GM12891 (cell line): ENCODE measurements around the gene KIAA0825.

Experiments
- POLR2A ChIP-seq: IDR thresholded peaks from 2 replicates; pipeline ENCODE4 v1.6.1; 2011; ENCODE audit warnings: low read depth, low read length, control low read depth
- POLR2AphosphoS5 ChIP-seq: IDR thresholded peaks from 2 replicates; pipeline ENCODE4 v1.6.1; 2011; ENCODE audit warnings: low read depth, low read length, control low read depth
- SPI1 ChIP-seq: IDR thresholded peaks from 2 replicates; pipeline ENCODE4 v1.6.1; 2011; ENCODE audit warnings: low read depth, low read length, control low read depth
- TAF1 ChIP-seq: IDR thresholded peaks from 2 replicates; pipeline ENCODE4 v1.6.1; 2011; ENCODE audit warnings: low read depth, low read length, control low read depth

DNA sequence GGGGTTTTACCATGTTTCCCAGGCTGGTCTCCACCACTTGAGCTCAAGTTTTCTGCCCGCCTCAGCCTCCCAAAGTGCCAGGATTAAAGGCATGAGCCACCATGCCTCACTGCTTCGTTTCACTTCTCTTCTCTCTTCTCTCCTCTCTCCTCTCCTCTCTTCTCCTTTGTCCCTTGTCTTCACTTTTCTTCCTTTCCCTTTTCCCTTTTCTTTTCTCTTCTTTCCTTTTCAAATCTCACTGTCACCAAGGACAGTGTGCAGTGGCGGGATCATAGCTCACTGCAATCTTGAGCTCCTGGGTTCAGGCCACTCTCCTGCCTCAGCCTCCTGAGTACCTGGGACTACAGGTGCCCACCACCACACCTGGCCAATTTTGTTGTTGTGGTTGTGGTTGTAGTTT, 49.5 kb upstream of the KIAA0825 start:
- no peak for TF ChIP-seq POLR2A
- TF ChIP-seq SPI1 = no peak
- no peak for TF ChIP-seq TAF1
- TF ChIP-seq POLR2AphosphoS5 = no peak
